IMR-90 (cell line): ENCODE results near the gene OSTN. TPM values are rescaled to one million over a fixed set of nuclear protein-coding genes. Genes with fewer than 3 reads are reported as not detected.
"Not testable (repeated sequence)": the region's sequence is repeated elsewhere in the genome, so short reads cannot be mapped to it uniquely, and the experiment has no call there.

ENCODE experiments used
- ATAC-seq: fragments of 200-7000 bp; cut with Tn5 transposase; 2 replicates; pipeline ENCODE4 v1.9.1; 2020; ENCODE audit warnings: low read depth, mild to moderate bottlenecking, moderate library complexity
- BruUV-seq: library from RNA; stranded (reverse); fragments of 400-500 nt; replicated peaks from 2 replicates; lab custom pipeline; 2021; lab: Mats Ljungman, UMichigan
- CTCF ChIA-PET: fragments of 300-600 bp; formaldehyde crosslinking; extraction: SDS; loops from one replicate; lab custom pipeline; 2021; ENCODE audit warnings: antibody characterized with exemption; lab: Yijun Ruan, JAX
- POLR2A ChIA-PET: fragments of 300-600 bp; sonication (Branson Sonifier 250); formaldehyde crosslinking; loops from one replicate; lab custom pipeline; 2022; ENCODE audit warnings: antibody characterized with exemption; ENCODE audit not compliant: unreplicated experiment; lab: Charles Lee
- DNase-seq: peaks from one replicate; pipeline ENCODE4 v3.0.0; 2013
- H2AFZ ChIP-seq: replicated peaks from 2 replicates; pipeline ENCODE3; 2013; ENCODE audit warnings: low read length, mild to moderate bottlenecking; ENCODE audit not compliant: poor library complexity
- H2AK5ac ChIP-seq: 2 replicates; pipeline ENCODE4 v1.6.1; 2013; ENCODE audit warnings: low read depth, low read length, inconsistent platforms
- H2AK9ac ChIP-seq: replicated peaks from 2 replicates; pipeline ENCODE3; 2013; ENCODE audit warnings: mild to moderate bottlenecking, low read depth, low read length, moderate library complexity; ENCODE audit not compliant: poor library complexity
- H2BK120ac ChIP-seq: 2 replicates; pipeline ENCODE4 v1.6.1; 2013; ENCODE audit warnings: low read depth, low read length, inconsistent platforms
- H2BK15ac ChIP-seq: 3 replicates; pipeline ENCODE4 v1.6.1; 2013; ENCODE audit warnings: low read depth, low read length, inconsistent platforms
- H2BK20ac ChIP-seq: 2 replicates; pipeline ENCODE4 v1.6.1; 2013; ENCODE audit warnings: low read depth, mild to moderate bottlenecking, inconsistent platforms, low read length, moderate library complexity
- H2BK5ac ChIP-seq: 2 replicates; pipeline ENCODE4 v1.6.1; 2013; ENCODE audit warnings: mild to moderate bottlenecking, low read depth, low read length, inconsistent platforms; ENCODE audit not compliant: poor library complexity, severe bottlenecking
- H3K14ac ChIP-seq: replicated peaks from 2 replicates; pipeline ENCODE4 v1.6.1; 2013; ENCODE audit warnings: low read depth, low read length, inconsistent platforms
- H3K18ac ChIP-seq: 2 replicates; pipeline ENCODE4 v1.6.1; 2013; ENCODE audit warnings: low read depth, low read length, control low read depth
- H3K23ac ChIP-seq: 2 replicates; pipeline ENCODE4 v1.6.1; 2013; ENCODE audit warnings: low read depth, low read length, inconsistent platforms
- H3K27ac ChIP-seq: 2 replicates; pipeline ENCODE4 v1.5.1; 2013; ENCODE audit warnings: mild to moderate bottlenecking, control low read depth, low read length; ENCODE audit not compliant: insufficient read depth
- H3K27me3 ChIP-seq: 2 replicates; pipeline ENCODE4 v1.6.1; 2013; ENCODE audit warnings: low read length; ENCODE audit not compliant: control insufficient read depth, insufficient read depth
- H3K36me3 ChIP-seq: 2 replicates; pipeline ENCODE4 v1.6.1; 2013; ENCODE audit warnings: low read length, mixed read lengths; ENCODE audit not compliant: control insufficient read depth, insufficient read depth
- H3K4ac ChIP-seq: 2 replicates; pipeline ENCODE4 v1.6.1; 2013; ENCODE audit warnings: low read depth, low read length, inconsistent platforms
- H3K4me1 ChIP-seq: 2 replicates; pipeline ENCODE4 v1.6.1; 2013; ENCODE audit warnings: low read length, mixed read lengths; ENCODE audit not compliant: control insufficient read depth, insufficient read depth
- H3K4me2 ChIP-seq: 2 replicates; pipeline ENCODE4 v1.6.1; 2013; ENCODE audit warnings: low read depth, mild to moderate bottlenecking, control low read depth, low read length, moderate library complexity
- H3K4me3 ChIP-seq: 2 replicates; pipeline ENCODE4 v1.5.1; 2013; ENCODE audit warnings: low read depth, mild to moderate bottlenecking, control low read depth, low read length, moderate library complexity; ENCODE audit not compliant: insufficient read depth
- H3K56ac ChIP-seq: 2 replicates; pipeline ENCODE4 v1.6.1; 2013; ENCODE audit warnings: low read length, inconsistent platforms; ENCODE audit not compliant: insufficient read depth; ENCODE audit errors: extremely low read depth
- H3K79me1 ChIP-seq, 2 experiments: 2 replicates each; pipeline ENCODE4 v1.6.1; 2013; ENCODE audit warnings: low read length in 2 of 2, inconsistent platforms in 1 of 2, low read depth in 1 of 2
- H3K9ac ChIP-seq: 2 replicates; pipeline ENCODE4 v1.6.1; 2013; ENCODE audit warnings: low read depth, low read length, control low read depth
- H3K9me1 ChIP-seq: 2 replicates; pipeline ENCODE4 v1.6.1; 2013; ENCODE audit warnings: low read length, inconsistent platforms; ENCODE audit not compliant: insufficient read depth
- H3K9me3 ChIP-seq: 2 replicates; pipeline ENCODE4 v1.6.1; 2013; ENCODE audit warnings: low read length; ENCODE audit not compliant: control insufficient read depth, insufficient read depth
- H4K20me1 ChIP-seq: 2 replicates; pipeline ENCODE4 v1.6.1; 2013; ENCODE audit warnings: low read length, inconsistent platforms; ENCODE audit not compliant: insufficient read depth
- H4K5ac ChIP-seq: 2 replicates; pipeline ENCODE4 v1.6.1; 2013; ENCODE audit warnings: mild to moderate bottlenecking, low read depth, low read length, control low read depth
- H4K8ac ChIP-seq, 2 experiments: 2 replicates each; pipeline ENCODE4 v1.6.1; 2013; ENCODE audit warnings: low read depth in 2 of 2, low read length in 2 of 2, control low read depth in 1 of 2, inconsistent platforms in 1 of 2
- H4K91ac ChIP-seq: 2 replicates; pipeline ENCODE4 v1.6.1; 2013; ENCODE audit warnings: low read depth, low read length, inconsistent platforms; ENCODE audit not compliant: insufficient read depth
- MAFK ChIP-seq: IDR thresholded peaks from 2 replicates; pipeline ENCODE4 v1.6.1; 2012; ENCODE audit warnings: low read depth, low read length, improper control_type of control experiment
- WGBS, 2 experiments: methylation state at CpG; one replicate each; pipeline versions ENCODE4 v1.1.5 to v1.1.7; 2013; ENCODE audit warnings: missing lambda C conversion rate in 2 of 2; ENCODE audit not compliant: insufficient read length in 1 of 2; ENCODE audit errors: extremely low coverage in 2 of 2; 5-methylcytosine and 5-hydroxymethylcytosine counted together
- dilution Hi-C: fragments of 300-500 bp; cut with HindIII; formaldehyde crosslinking; loops from one replicate; pipeline ENCODE4 v1.14.3; 2018; ENCODE audit warnings: low sequenced_read_pairs; ENCODE audit not compliant: unreplicated experiment
- in situ Hi-C: fragments of 300-500 bp; cut with MboI; formaldehyde crosslinking; loops from 3 replicates; pipeline ENCODE4 v1.14.3; 2019; ENCODE audit warnings: low sequenced_read_pairs, inconsistent platforms, mixed read lengths
- intact Hi-C: fragments of 100-400 bp; cut with micrococcal nuclease; formaldehyde crosslinking; loops from 2 replicates; pipeline ENCODE4 v1.10.0; 2022
- polyA plus RNA-seq, 3 experiments: library from polyadenylated mRNA; depleted of rRNA; stranded (reverse); fragments of >200 nt; gene quantifications; 2 replicates each; pipeline ENCODE4 v1.2.3, GENCODE V29; 2012; ENCODE audit warnings: low replicate concordance in 1 of 3
- total RNA-seq: library from RNA; depleted of rRNA; stranded (reverse); fragments of >200 nt; gene quantifications from 2 replicates; pipeline ENCODE4 v1.2.3, GENCODE V29; 2012

The OSTN gene
- total and polyA plus RNA-seq, 2 of the 4 experiments (the other 2 are of a cell fraction), result not detected

DNA sequence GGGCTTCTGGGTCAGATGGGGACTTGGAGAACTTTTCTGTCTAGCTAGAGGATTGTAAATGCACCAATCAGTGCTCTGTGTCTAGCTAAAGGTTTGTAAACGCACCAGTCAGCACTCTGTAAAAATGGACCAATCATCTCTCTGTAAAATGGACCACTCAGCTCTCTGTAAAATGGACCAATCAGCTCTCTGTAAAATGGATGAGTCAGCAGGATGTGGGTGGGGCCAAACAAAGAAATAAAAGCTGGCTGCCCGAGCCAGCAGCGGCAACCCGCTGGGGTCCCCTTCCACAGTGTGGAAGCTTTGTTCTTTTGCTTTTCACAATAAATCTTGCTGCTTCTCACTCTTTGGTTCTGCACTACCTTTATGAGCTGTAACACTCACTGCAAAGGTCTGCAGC lies 6.8 kb upstream of the OSTN start:
- BruUV-seq, H2BK120ac ChIP-seq, H3K27me3 ChIP-seq, H3K14ac ChIP-seq, H3K4ac ChIP-seq, H3K56ac ChIP-seq, H3K18ac ChIP-seq, H3K4me3 ChIP-seq, DNase-seq, H2BK5ac ChIP-seq, ATAC-seq, H4K20me1 ChIP-seq, in situ Hi-C loops, H4K8ac ChIP-seq, dilution Hi-C loops, H4K91ac ChIP-seq, H2AFZ ChIP-seq, H2AK5ac ChIP-seq, H3K9me1 ChIP-seq, POLR2A ChIA-PET, H3K9ac ChIP-seq, H3K9me3 ChIP-seq, H3K23ac ChIP-seq, intact Hi-C loops, H3K36me3 ChIP-seq, H3K27ac ChIP-seq, CTCF ChIA-PET, H2BK15ac ChIP-seq, H3K4me2 ChIP-seq, H4K5ac ChIP-seq, H3K4me1 ChIP-seq, H2AK9ac ChIP-seq, H3K79me1 ChIP-seq, H2BK20ac ChIP-seq: not testable (repeated sequence)
- WGBS, 2 experiments, result 100% methylated on average over 1 of the region's 4 CpGs; no CpG with 5 or more reads in 1 of the 2 experiments
- TF ChIP-seq MAFK, result peak; percentile 67
